ENCODE results near the gene TMPRSS6. TPM values are rescaled to one million over a fixed set of nuclear protein-coding genes. Genes with fewer than 3 reads are reported as not detected.

Gene TMPRSS6
- total RNA-seq, 4 donors from 2014 or later, result not detected

DNA sequence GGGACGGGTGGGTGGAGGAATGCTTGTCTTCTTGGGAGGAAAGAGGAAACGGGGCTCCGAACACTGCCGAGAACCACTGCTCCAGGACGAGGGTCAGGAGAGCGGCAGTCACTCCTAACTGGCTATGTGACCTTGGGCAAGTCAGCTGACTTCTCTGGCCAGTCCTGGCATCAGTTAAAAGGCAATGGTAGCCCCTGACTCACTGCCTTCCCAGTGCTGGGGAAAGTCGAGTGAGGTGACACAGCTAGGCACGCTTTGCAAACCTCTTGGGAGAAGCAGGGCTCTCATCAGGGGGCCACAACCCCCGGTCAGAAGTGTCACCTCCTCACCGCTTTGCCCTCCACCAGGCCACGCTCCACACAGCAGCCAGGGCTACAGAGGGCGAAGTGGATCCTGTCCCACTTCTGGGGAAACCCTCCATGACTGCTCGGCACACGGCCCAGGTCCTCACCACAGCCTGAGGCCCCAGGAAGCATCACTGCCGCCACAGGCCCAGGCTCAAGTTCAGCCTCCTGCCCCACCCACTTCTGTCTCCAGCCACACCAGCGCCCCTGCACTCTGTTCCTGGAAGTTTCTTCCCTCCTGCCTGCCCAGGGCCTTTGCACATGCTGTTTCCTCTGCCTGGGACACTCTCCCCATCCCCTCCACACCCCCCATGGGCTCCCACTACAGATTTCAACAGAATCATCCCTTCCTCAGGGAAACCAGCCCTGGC lies 23.9 kb upstream of the TMPRSS6 start:
- TF ChIP-seq, protein P1, sequence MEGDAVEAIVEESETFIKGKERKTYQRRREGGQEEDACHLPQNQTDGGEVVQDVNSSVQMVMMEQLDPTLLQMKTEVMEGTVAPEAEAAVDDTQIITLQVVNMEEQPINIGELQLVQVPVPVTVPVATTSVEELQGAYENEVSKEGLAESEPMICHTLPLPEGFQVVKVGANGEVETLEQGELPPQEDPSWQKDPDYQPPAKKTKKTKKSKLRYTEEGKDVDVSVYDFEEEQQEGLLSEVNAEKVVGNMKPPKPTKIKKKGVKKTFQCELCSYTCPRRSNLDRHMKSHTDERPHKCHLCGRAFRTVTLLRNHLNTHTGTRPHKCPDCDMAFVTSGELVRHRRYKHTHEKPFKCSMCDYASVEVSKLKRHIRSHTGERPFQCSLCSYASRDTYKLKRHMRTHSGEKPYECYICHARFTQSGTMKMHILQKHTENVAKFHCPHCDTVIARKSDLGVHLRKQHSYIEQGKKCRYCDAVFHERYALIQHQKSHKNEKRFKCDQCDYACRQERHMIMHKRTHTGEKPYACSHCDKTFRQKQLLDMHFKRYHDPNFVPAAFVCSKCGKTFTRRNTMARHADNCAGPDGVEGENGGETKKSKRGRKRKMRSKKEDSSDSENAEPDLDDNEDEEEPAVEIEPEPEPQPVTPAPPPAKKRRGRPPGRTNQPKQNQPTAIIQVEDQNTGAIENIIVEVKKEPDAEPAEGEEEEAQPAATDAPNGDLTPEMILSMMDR (IDR thresholded peaks at IDR 0.05), result no peak
- ATAC-seq (ENCODE audit: low FRiP score) (no peak), DNase-seq (ENCODE audit: low spot score) (no peak)

DNA sequence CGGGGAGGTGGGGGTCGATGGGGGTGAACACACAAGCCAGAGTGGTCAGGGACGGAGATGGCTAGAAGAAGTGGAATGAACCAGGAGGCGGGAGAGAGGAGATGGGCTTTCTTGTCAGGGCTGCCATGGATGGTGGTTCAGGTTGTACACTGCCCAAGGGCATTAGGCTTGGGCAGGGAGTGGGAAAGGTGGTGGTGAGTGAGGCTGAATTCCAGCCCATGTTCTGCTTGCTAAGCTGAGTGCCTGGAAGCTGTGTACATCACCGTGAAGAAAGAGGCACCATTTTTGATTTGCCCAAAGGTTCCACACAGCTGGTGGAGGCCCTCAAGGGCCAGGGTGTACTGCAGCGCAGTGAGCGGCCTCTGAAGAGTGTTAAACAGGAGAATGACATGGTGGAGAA lies 23.3 kb upstream of the TMPRSS6 start:
- DNase-seq (ENCODE audit: low spot score) (no peak), ATAC-seq (ENCODE audit: low FRiP score) (no peak)
- TF ChIP-seq, protein P1 (IDR thresholded peaks at IDR 0.05), result no peak

DNA sequence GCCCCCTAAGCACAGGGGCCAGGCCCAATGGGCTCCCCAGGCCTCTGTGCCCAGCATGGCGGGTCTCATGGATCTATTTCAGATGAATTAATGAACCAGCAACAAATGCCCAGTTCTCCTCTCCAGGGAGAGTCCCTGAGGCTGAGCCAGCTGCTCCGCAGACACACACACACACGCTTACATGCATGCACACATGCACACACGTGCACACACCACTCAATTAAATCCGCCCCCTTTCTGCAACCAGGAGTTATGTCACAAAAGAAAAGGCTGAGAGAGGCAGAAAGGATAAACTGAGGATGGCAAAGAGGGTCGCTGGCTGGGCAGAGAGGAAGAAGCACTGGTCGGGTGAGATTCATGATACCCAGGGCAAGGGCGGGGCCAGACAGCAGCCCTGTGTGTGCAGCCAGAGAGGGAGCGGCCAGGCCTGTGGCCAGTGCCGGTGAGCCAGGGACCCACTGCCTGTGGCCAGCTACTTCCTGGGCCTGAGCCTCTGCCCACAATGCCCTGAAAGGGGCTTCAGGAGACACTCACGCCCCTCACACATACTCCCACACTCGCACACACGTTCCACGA lies 20.4 kb upstream of the TMPRSS6 start:
- DNase-seq (ENCODE audit: low spot score), result no peak
- TF ChIP-seq, protein P1 (IDR thresholded peaks at IDR 0.05), result no peak
- no peak for ATAC-seq (ENCODE audit: low FRiP score)

DNA sequence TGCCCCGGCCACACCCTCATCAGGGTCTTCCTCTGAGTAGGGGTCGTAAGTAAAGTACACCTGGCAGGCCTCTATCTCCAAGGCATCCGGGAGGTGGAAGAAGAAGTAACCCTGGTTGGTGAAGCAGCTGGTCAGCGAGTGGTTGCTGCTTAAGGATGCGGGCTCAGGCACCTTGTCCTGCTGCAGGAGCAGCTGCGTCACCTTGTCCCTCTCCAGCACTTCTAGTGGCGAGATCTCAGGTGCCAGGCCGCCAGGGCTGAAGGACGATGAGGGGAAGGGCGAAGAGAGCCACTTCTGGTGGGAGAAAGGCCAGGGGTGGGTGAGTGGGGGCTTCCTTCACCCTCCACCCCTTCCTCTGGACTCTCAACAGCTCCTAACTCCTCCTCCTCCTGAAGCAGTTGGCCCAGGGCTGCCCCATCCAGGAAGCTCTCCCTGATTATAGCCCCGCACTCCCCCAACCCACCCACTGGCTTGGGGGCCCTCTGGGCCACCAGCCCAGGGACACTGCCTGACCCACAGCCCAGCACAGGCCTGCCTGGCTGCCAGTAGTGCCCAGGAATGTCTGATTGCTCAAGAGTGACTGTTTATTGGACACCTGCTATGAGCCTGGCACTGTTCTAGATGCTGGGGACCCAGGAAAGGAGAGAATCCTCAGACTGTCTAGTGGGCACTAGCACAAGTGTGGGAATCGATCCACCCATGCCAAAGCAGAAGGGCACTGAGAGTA lies 19.2 kb upstream of the TMPRSS6 start:
- ATAC-seq (ENCODE audit: low FRiP score), result no peak
- TF ChIP-seq, protein P1 (IDR thresholded peaks at IDR 0.05), result no peak
- no peak for DNase-seq (ENCODE audit: low spot score)

DNA sequence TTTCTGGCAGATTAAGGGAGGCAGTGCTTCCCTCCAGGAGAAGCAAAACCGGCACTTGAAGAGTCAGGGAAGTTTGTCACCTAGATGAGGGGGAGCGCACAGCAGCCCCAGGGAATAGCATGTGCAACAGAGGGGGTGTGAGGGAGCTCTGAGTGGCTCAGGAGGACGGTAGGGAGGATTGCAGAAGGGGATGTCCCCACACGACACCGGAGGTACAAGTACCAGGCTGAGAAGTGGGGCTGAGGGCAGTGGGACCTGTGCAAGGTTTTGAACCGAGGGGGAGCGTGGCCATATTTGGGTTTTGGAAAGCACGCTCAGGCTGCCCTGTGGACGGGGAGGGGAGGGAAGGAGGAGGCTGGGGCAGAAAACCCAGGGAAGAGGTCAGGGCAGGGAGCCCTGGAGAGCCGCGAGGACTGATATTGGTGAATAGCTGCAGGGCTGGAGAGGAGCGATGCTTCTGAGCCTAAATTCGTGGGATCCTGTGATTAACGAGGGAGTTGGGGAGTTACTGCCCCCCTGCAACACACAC lies 17.9 kb upstream of the TMPRSS6 start:
- ATAC-seq (ENCODE audit: low FRiP score) (no peak), DNase-seq (ENCODE audit: low spot score) (no peak)
- TF ChIP-seq, protein P1 (IDR thresholded peaks at IDR 0.05), result no peak

DNA sequence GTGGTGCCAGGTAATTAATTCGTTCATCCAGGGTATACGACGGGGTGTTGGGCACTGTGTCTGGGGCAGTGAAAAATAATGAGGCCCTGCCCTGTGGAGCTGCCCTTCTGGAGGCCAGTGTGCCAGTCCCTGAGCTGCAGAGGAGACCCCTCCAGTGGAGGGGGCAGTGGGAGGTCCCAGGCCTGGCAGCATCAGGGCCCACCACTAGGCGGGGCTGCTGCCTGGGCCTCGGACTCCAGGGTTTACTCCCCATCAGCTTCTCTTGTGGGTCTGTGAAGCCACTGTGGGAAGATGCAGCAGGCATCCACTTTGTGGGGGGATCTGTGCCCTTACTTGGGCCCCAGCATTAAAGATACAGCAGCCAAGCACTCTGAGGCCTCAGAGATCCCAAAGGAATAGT lies 17.4 kb upstream of the TMPRSS6 start:
- TF ChIP-seq, protein P1 (IDR thresholded peaks at IDR 0.05), result no peak
- ATAC-seq (ENCODE audit: low FRiP score), result no peak
- DNase-seq (ENCODE audit: low spot score), result no peak

Measured in omental fat pad (tissue), 4 donors.